Thyroid gland (tissue), 4 donors: ENCODE data around the gene POC1A. TPM values are rescaled to one million over a fixed set of nuclear protein-coding genes. Genes with fewer than 3 reads are reported as not detected.

ENCODE experiments used
- DNase-seq, 2 donors: peaks; one replicate each; pipeline ENCODE4 v3.0.0-alpha.2; 2019
- H3K27ac ChIP-seq, 3 donors: fragments of 200-600 bp; sonication (generic); 1 replicate in 2 of 3; 2 replicates in 1 of 3; pipeline ENCODE4 v1.5.1; 2016 to 2019; ENCODE audit warnings: mild to moderate bottlenecking in 1 of 3, moderate library complexity in 1 of 3
- H3K27me3 ChIP-seq: fragments of 200-600 bp; sonication (generic); one replicate; pipeline ENCODE4 v1.5.1; 2019
- H3K36me3 ChIP-seq, 2 donors: fragments of 200-600 bp; sonication (generic); one replicate each; pipeline ENCODE4 v1.5.1; 2016 to 2019
- H3K4me1 ChIP-seq, 2 donors: fragments of 200-600 bp; sonication (generic); one replicate each; pipeline ENCODE4 v1.5.1; 2017 to 2019
- H3K4me3 ChIP-seq, 3 donors: fragments of 200-600 bp; sonication (generic); replicated peaks in 1 of 3; 1 replicate in 2 of 3; 2 replicates in 1 of 3; pipeline ENCODE4 v1.5.1; 2016; ENCODE audit warnings: mild to moderate bottlenecking in 1 of 3
- H3K9me3 ChIP-seq: fragments of 200-600 bp; sonication (generic); one replicate; pipeline ENCODE4 v1.5.1; 2017
- CTCF ChIP-seq, 6 experiments: fragments of 200-600 bp in 3 of 6; fragments of 450-650 bp in 3 of 6; sonication (generic) in 3 of 6; IDR thresholded peaks; one replicate each; pipeline ENCODE4 v1.5.1; 2016 to 2019; ENCODE audit warnings: antibody characterized with exemption in 6 of 6, mild to moderate bottlenecking in 2 of 6, inconsistent platforms in 1 of 6, moderate library complexity in 1 of 6
- POLR2A ChIP-seq, 2 donors: fragments of 450-650 bp; IDR thresholded peaks; one replicate each; pipeline ENCODE4 v1.6.1; 2017; ENCODE audit warnings: antibody characterized with exemption in 2 of 2, mild to moderate bottlenecking in 2 of 2, moderate library complexity in 1 of 2
- WGBS, 2 donors: methylation state at CpG; one replicate each; pipeline ENCODE4 v1.1.5; 2017; 5-methylcytosine and 5-hydroxymethylcytosine counted together
- intact Hi-C: fragments of 100-400 bp; cut with DNase I; formaldehyde crosslinking; loops from one replicate; pipeline ENCODE4 v1.15.1; 2023
- total RNA-seq, 4 donors: library from RNA; depleted of rRNA; stranded (reverse); fragments of >200 nt; gene quantifications; one replicate each; pipeline ENCODE4 v1.2.3, GENCODE V29; 2016

POC1A gene
- total RNA-seq, 4 donors from 2014 or later, result 0.40 to 2.8 (median 1.5) TPM

- Histone ChIP-seq H3K27me3 (no peaks in the 10 kb centered on the region), H3K4me3 (no peak overlapping the region), H3K36me3 (no peaks in the 10 kb centered on the region), H3K4me1 (peaks cover 0 to 20% of the 10 kb centered on the region in 2 donors), H3K27ac (no peak overlapping the region), H3K9me3 (no peaks in the 10 kb centered on the region)
- DNase-seq, result no peak
- TF ChIP-seq POLR2A (IDR thresholded peaks at IDR 0.05) (no peak), CTCF (IDR thresholded peaks at IDR 0.05) (no peak)
- intact Hi-C loops, result no loop called here
- WGBS, 2 donors, result 85 to 87% methylated on average over 5 of the region's 5 CpGs
Observed at GRCh38 chr3:52119099-52119498, 35.1 kb downstream of the POC1A start.

GRCh38 chr3:52118156-52118875 is 35.9 kb downstream of the POC1A start:
- Histone ChIP-seq H3K4me1 (peaks cover 0 to 20% of the 10 kb centered on the region in 2 donors), H3K4me3 (no peak overlapping the region), H3K27ac (no peak overlapping the region), H3K27me3 (no peaks in the 10 kb centered on the region), H3K9me3 (no peaks in the 10 kb centered on the region), H3K36me3 (no peaks in the 10 kb centered on the region)
- WGBS, 2 donors, result 95 to 100% methylated on average over 5 of the region's 5 CpGs
- intact Hi-C loops, result no loop called here
- DNase-seq, result no peak
- TF ChIP-seq CTCF (IDR thresholded peaks at IDR 0.05), result no peak
- TF ChIP-seq POLR2A (IDR thresholded peaks at IDR 0.05), result no peak

DNA sequence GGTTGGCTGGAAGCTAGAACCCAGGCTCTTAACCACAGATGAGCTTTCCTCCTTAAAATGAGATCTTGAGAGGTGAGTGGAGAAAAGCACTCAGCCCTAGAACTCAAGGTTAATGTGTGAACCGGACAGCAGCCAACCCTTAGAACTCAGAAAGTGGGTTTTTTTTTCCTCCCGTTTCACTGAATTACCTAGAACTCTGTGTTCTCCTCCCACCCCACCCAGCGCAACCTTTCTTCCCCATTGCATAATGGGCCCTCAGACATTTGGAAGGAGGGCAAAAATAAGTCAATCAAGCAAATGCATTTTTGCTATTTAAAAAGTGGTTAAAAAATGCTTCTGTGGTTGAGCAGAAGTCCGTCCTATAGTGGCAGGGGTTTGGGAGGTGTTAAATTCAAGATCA is 36.7 kb downstream of the POC1A start:
- TF ChIP-seq POLR2A (IDR thresholded peaks at IDR 0.05) (no peak), CTCF (IDR thresholded peaks at IDR 0.05) (no peak)
- Histone ChIP-seq H3K27me3 (no peaks in the 10 kb centered on the region), H3K36me3 (no peaks in the 10 kb centered on the region), H3K27ac (no peak overlapping the region), H3K4me3 (no peak overlapping the region), H3K9me3 (no peaks in the 10 kb centered on the region), H3K4me1 (peaks cover 0 to 17% of the 10 kb centered on the region in 2 donors)
- no peak for DNase-seq
- 90 to 91% methylated on average over 4 of the region's 4 CpGs for WGBS, 2 donors
- intact Hi-C loops, result no loop called here

DNA sequence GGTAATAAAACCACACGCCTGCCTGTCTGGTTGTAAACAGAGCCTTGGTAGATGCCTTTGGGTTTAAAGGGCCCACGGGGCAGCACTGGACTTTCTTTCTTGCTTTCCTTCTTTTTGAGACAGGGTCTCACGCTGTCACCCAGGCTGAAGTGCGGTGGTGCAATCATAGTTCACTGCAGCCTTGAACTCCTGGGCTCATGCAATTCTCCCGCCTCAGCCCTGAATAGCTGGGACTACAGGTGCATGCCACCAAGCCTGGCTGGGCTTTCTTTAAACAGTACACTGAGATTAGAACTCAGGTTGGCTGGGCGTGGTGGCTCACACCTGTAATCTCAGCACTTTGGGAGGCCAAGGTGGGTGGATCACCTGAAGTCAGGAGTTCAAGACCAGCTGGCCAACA is 42.2 kb downstream of the POC1A start:
- H3K27me3 ChIP-seq, result no peaks in the 10 kb centered on the region
- 95 to 100% methylated on average over 6 of the region's 6 CpGs for WGBS, 2 donors
- intact Hi-C loops, result no loop called here
- H3K36me3 ChIP-seq, result no peaks in the 10 kb centered on the region
- no peak overlapping the region for H3K27ac ChIP-seq
- H3K9me3 ChIP-seq, result no peaks in the 10 kb centered on the region
- no peak for DNase-seq
- no peak overlapping the region for H3K4me3 ChIP-seq
- no peak for TF ChIP-seq POLR2A (IDR thresholded peaks at IDR 0.05)
- TF ChIP-seq CTCF (IDR thresholded peaks at IDR 0.05), result no peak
- peaks cover 0 to 9% of the 10 kb centered on the region in 2 donors for H3K4me1 ChIP-seq

DNA sequence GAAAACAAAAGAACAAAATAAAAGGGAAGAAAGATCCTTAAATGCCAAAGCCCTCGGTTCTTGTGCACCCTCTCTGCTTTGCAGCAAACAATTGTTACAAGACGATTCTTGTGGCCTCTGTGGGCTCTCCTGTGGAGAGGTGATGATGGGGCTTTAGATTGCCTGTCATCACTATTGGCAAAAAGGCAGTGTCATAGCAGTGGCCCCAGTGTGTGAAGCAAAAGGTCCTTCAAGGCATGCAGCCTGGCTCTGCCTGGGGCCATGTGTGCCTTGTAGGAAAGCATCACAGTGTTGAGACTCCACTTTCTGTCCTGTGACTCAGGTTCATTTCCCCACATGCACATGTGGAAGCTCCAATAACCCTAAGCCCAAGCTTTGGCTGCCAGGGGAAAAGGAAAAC is 43.7 kb downstream of the POC1A start:
- H3K27me3 ChIP-seq, result no peaks in the 10 kb centered on the region

More for the DNA sequence above, 43.7 kb downstream of the POC1A start:
- WGBS, 2 donors, result 84 to 87% methylated on average over 2 of the region's 2 CpGs
- no peaks in the 10 kb centered on the region for H3K36me3 ChIP-seq
- intact Hi-C loops, result no loop called here
- H3K4me1 ChIP-seq, result peaks cover 0 to 9% of the 10 kb centered on the region in 2 donors
- H3K27ac ChIP-seq, result no peak overlapping the region
- H3K4me3 ChIP-seq, result no peak overlapping the region
- DNase-seq, result no peak
- TF ChIP-seq CTCF (IDR thresholded peaks at IDR 0.05), result no peak
- no peak for TF ChIP-seq POLR2A (IDR thresholded peaks at IDR 0.05)
- H3K9me3 ChIP-seq, result no peaks in the 10 kb centered on the region
